Endodermal cell (in vitro differentiated cells): ENCODE measurements around the gene CD70. TPM values are rescaled to one million over a fixed set of nuclear protein-coding genes. Genes with fewer than 3 reads are reported as not detected.

ENCODE experiments used
- DNase-seq: peaks from one replicate; pipeline ENCODE4 v3.0.0-alpha.2; 2017
- H3K27ac ChIP-seq: 2 replicates; pipeline ENCODE4 v1.5.1; 2013; ENCODE audit warnings: mild to moderate bottlenecking, low read depth, low read length, moderate library complexity
- H3K27me3 ChIP-seq: 2 replicates; pipeline ENCODE4 v1.6.1; 2013; ENCODE audit warnings: mild to moderate bottlenecking, low read length, moderate library complexity; ENCODE audit not compliant: insufficient read depth, control insufficient read depth, poor library complexity, severe bottlenecking
- H3K36me3 ChIP-seq: 2 replicates; pipeline ENCODE4 v1.7.0; 2013; ENCODE audit warnings: mild to moderate bottlenecking, low read length, moderate library complexity; ENCODE audit not compliant: control insufficient read depth, insufficient read depth
- H3K4me1 ChIP-seq: one replicate; pipeline ENCODE4 v1.7.0; 2013; ENCODE audit warnings: low read length; ENCODE audit not compliant: control insufficient read depth, insufficient read depth
- H3K4me3 ChIP-seq: 2 replicates; pipeline ENCODE4 v1.5.1; 2013; ENCODE audit warnings: mild to moderate bottlenecking, low read length, moderate library complexity
- H3K9ac ChIP-seq: 2 replicates; pipeline ENCODE4 v1.6.1; 2013; ENCODE audit warnings: mild to moderate bottlenecking, low read length, moderate library complexity; ENCODE audit not compliant: poor library complexity, severe bottlenecking; ENCODE audit errors: extremely low read depth
- H3K9me3 ChIP-seq: 2 replicates; pipeline ENCODE4 v1.6.1; 2013; ENCODE audit warnings: mild to moderate bottlenecking, low read length, moderate library complexity; ENCODE audit not compliant: control insufficient read depth
- H3K27ac Mint-ChIP-seq: 2 replicates; pipeline ENCODE4 v1.8.0; 2020; ENCODE audit warnings: mixed read lengths
- H3K27me3 Mint-ChIP-seq: 2 replicates; pipeline ENCODE4 v1.8.0; 2021; ENCODE audit warnings: mild to moderate bottlenecking, mixed read lengths; ENCODE audit not compliant: insufficient read depth
- H3K36me3 Mint-ChIP-seq: 2 replicates; pipeline ENCODE4 v1.8.0; 2020; ENCODE audit warnings: low read depth, mixed read lengths
- H3K4me1 Mint-ChIP-seq: 2 replicates; pipeline ENCODE4 v1.8.0; 2020; ENCODE audit warnings: mixed read lengths
- H3K4me3 Mint-ChIP-seq: 2 replicates; pipeline ENCODE4 v1.8.0; 2020; ENCODE audit warnings: mild to moderate bottlenecking, moderate library complexity, mixed read lengths
- H3K9me3 Mint-ChIP-seq: 2 replicates; pipeline ENCODE4 v1.8.0; 2020; ENCODE audit warnings: mild to moderate bottlenecking, mixed read lengths
- CTCF ChIP-seq: fragments of 200-600 bp; sonication (generic); conservative IDR thresholded peaks from 2 replicates; pipeline ENCODE4 v1.5.0; 2021; ENCODE audit warnings: antibody characterized with exemption, mild to moderate bottlenecking
- WGBS, 2 experiments: methylation state at CpG; one replicate each; pipeline versions ENCODE4 v1.1.5 to v1.1.7; 2013; ENCODE audit warnings: missing lambda C conversion rate in 2 of 2, mixed read lengths in 1 of 2; ENCODE audit not compliant: insufficient coverage in 1 of 2, insufficient read length in 1 of 2; 5-methylcytosine and 5-hydroxymethylcytosine counted together
- total RNA-seq, 2 donors: library from RNA; stranded (reverse); fragmentation: NEBNext Ultra II Directional in 1 of 2; extraction: Animal tissue kit (Norgen Biotek cat#: 25700) in 1 of 2; gene quantifications; 2 replicates in 1 of 2; 3 replicates in 1 of 2; pipeline ENCODE4 v1.2.1, GENCODE V29; 2021

The CD70 gene
- total RNA-seq, 2 donors from 2014 or later, result 0.92 to 1.8 TPM

GRCh38 chr19:6580313-6580712 lies 10.6 kb downstream of the CD70 start:
- no peaks in the 10 kb centered on the region for H3K36me3 ChIP-seq
- no peak for TF ChIP-seq CTCF
- H3K27ac ChIP-seq, result no peak overlapping the region
- no peaks in the 10 kb centered on the region for H3K27me3 ChIP-seq
- Mint-ChIP-seq H3K27me3 (peaks cover 31% of the 10 kb centered on the region), H3K9me3 (peaks cover 20% of the 10 kb centered on the region), H3K27ac (no peak overlapping the region), H3K4me3 (no peak overlapping the region), H3K36me3 (no peaks in the 10 kb centered on the region), H3K4me1 (no peaks in the 10 kb centered on the region)
- 53 to 64% methylated on average over 3 to 7 of the region's 8 CpGs for WGBS, 2 experiments
- no peak overlapping the region for H3K4me3 ChIP-seq
- DNase-seq, result no peak
- no peak overlapping the region for H3K9ac ChIP-seq
- no peaks in the 10 kb centered on the region for H3K4me1 ChIP-seq
- H3K9me3 ChIP-seq, result peaks cover 22% of the 10 kb centered on the region

DNA sequence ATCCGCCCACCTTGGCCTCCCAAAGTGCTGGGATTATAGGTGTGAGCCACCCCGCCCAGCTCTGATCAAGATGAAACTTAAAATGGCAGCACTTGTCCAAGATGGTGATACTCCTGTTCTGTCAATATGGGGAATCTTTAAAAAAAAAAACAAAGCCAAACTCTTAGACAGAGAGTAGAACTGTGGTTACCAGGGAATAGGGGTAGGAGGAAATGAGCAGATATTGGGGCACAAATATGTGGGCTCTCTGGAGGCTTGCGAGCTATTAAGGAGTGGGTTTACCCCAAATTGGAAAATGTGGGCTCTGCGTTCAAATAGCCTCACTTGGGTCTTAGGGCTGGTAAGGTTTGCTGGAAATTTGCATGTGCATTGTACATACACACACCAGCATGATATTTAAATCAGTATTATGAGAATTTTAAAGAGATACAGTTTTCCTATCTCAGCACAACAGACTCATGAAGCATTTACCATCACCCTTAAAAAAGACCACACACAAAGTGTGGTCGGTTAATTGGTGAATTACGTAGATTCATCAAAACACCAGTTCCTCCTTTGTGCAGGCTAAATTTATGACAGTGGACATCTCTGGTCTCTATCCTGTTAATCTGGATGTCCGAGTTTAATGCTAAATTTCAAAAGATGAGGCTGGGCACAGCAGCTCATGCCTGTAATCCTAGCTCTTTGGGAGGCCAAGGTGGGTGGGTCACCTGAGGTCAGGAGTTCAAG lies 11.3 kb downstream of the CD70 start:
- no peak overlapping the region for H3K9ac ChIP-seq
- H3K36me3 ChIP-seq, result no peaks in the 10 kb centered on the region
- no peak overlapping the region for H3K4me3 ChIP-seq
- DNase-seq, result no peak
- H3K4me1 ChIP-seq, result no peaks in the 10 kb centered on the region
- Mint-ChIP-seq H3K27me3 (peaks cover 24% of the 10 kb centered on the region), H3K4me1 (no peaks in the 10 kb centered on the region), H3K4me3 (no peak overlapping the region), H3K36me3 (no peaks in the 10 kb centered on the region), H3K27ac (no peak overlapping the region), H3K9me3 (peaks cover 20% of the 10 kb centered on the region)
- 74 to 91% methylated on average over 5 to 7 of the region's 7 CpGs for WGBS, 2 experiments
- no peak for TF ChIP-seq CTCF
- H3K9me3 ChIP-seq, result peaks cover 22% of the 10 kb centered on the region
- H3K27me3 ChIP-seq, result no peaks in the 10 kb centered on the region
- H3K27ac ChIP-seq, result no peak overlapping the region

GRCh38 chr19:6577476-6578125 lies 13.3 kb downstream of the CD70 start:
- H3K9me3 ChIP-seq, result peaks cover 23% of the 10 kb centered on the region
- Mint-ChIP-seq H3K27me3 (peaks cover 6% of the 10 kb centered on the region), H3K27ac (no peak overlapping the region), H3K36me3 (no peaks in the 10 kb centered on the region), H3K4me1 (no peaks in the 10 kb centered on the region), H3K9me3 (peaks cover 20% of the 10 kb centered on the region), H3K4me3 (no peak overlapping the region)
- H3K9ac ChIP-seq, result no peak overlapping the region
- no peak overlapping the region for H3K27ac ChIP-seq
- H3K4me3 ChIP-seq, result no peak overlapping the region
- WGBS, 2 experiments, result 73 to 85% methylated on average over 4 to 5 of the region's 5 CpGs
- no peaks in the 10 kb centered on the region for H3K27me3 ChIP-seq
- H3K36me3 ChIP-seq, result no peaks in the 10 kb centered on the region
- H3K4me1 ChIP-seq, result no peaks in the 10 kb centered on the region
- DNase-seq, result no peak
- TF ChIP-seq CTCF, result no peak
